Neutrophil (primary cell): ENCODE results near the gene RPS6KA2.
A peak's percentile ranks its signal among the peaks of the same experiment; 100 is the strongest.

Source experiments
- H3K27ac ChIP-seq: fragments of 200-600 bp; sonication (generic); 2 replicates; pipeline ENCODE4 v1.5.1; 2016; ENCODE audit warnings: mild to moderate bottlenecking, moderate library complexity
- H3K27me3 ChIP-seq: fragments of 200-600 bp; sonication (generic); 2 replicates; pipeline ENCODE4 v1.6.0; 2016; ENCODE audit warnings: mild to moderate bottlenecking
- H3K36me3 ChIP-seq: fragments of 200-600 bp; sonication (generic); 2 replicates; pipeline ENCODE4 v1.5.1; 2017
- H3K4me1 ChIP-seq, 2 experiments: fragments of 200-600 bp in 1 of 2; sonication (generic) in 1 of 2; 1 replicate in 1 of 2; 2 replicates in 1 of 2; pipeline versions ENCODE4 v1.5.1 to v1.6.1; 2013 to 2016; ENCODE audit warnings: low read depth in 1 of 2, low read length in 1 of 2, mild to moderate bottlenecking in 1 of 2, moderate library complexity in 1 of 2; ENCODE audit not compliant: control insufficient read depth in 1 of 2, insufficient read depth in 1 of 2
- H3K4me3 ChIP-seq, 2 experiments: fragments of 200-600 bp in 1 of 2; sonication (generic) in 1 of 2; 1 replicate in 1 of 2; 2 replicates in 1 of 2; pipeline ENCODE4 v1.5.1; 2013 to 2016; ENCODE audit warnings: low read depth in 1 of 2, low read length in 1 of 2, mild to moderate bottlenecking in 1 of 2, moderate library complexity in 1 of 2
- H3K9me3 ChIP-seq: fragments of 200-600 bp; sonication (generic); 2 replicates; pipeline ENCODE4 v1.5.1; 2016
- TF ChIP-seq, protein P1 (sequence below): fragments of 200-600 bp; sonication (generic); IDR thresholded peaks from 2 replicates; pipeline ENCODE4 v1.5.1; 2016; ENCODE audit warnings: antibody characterized with exemption

RPS6KA2 gene

DNA sequence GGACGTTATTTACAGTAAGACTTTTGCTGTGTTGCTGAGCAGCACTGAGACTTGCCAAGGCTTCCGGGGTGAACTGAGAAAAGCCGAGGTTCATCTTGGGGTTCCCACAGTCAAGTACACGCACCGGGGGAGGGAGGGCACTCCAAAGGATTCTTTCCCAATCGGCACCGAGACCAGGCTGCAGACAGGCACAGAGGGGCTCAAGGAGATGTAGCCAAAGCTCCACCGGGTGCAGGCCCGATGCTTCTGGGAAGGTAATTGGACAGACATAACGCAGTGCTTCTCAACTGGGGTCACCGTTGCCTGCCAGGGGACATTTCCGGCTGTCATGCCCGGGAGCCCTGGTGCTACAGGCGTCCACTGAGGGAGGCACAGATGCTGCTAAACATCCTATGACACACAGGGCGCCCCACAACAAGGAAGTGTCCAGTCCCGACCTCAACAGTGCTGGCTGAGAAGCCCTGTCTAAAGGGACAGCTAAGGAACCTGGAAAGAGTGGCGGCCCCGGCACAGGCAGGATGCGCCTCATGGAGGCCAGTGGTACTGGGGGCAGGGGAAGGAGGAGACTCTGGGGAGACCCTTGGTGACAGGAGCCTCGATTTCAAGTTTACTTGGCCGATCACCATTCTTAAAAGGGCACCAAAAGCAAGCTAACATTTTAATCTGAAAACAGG is 133.5 kb downstream of the RPS6KA2 start:
- TF ChIP-seq, protein P1, sequence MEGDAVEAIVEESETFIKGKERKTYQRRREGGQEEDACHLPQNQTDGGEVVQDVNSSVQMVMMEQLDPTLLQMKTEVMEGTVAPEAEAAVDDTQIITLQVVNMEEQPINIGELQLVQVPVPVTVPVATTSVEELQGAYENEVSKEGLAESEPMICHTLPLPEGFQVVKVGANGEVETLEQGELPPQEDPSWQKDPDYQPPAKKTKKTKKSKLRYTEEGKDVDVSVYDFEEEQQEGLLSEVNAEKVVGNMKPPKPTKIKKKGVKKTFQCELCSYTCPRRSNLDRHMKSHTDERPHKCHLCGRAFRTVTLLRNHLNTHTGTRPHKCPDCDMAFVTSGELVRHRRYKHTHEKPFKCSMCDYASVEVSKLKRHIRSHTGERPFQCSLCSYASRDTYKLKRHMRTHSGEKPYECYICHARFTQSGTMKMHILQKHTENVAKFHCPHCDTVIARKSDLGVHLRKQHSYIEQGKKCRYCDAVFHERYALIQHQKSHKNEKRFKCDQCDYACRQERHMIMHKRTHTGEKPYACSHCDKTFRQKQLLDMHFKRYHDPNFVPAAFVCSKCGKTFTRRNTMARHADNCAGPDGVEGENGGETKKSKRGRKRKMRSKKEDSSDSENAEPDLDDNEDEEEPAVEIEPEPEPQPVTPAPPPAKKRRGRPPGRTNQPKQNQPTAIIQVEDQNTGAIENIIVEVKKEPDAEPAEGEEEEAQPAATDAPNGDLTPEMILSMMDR: no peak
- Histone ChIP-seq H3K36me3 (peaks cover 88% of the 10 kb centered on the region), H3K27me3 (no peaks in the 10 kb centered on the region), H3K4me3 (no peak overlapping the region), H3K4me1 (peaks cover under 1% of the 10 kb centered on the region in 2 experiments), H3K9me3 (no peaks in the 10 kb centered on the region), H3K27ac (no peak overlapping the region)

DNA sequence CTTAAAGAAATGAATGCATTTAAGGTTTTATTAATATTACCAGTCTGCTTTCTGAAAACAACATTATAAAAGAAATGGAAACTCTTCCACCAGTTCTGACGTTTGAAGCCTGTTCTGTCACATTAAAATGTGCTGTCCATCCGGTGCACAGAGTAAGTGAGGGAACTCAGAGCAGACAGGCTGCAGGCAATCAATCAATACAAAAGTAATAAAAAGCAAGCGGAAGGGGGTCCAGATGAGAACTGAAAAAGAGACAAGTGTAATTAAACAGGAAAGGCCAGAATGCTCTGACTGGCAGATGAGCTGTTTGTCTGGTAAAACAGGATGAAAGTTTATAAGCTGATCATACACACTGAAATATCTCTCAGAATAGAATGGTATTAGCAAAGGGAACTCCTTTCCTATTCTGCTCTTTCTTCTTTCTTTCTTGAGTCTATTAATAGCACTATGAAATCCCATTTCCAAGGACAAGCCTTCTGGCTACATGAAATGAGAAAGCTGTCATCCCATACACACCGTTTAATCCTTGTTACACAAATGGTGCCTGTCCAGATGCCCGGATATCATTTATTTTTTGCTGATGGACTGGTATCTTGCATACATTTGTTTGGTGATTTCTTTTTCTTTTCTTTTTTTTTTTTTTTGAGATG is 134.8 kb downstream of the RPS6KA2 start:
- Histone ChIP-seq H3K36me3 (peaks cover 76% of the 10 kb centered on the region), H3K9me3 (no peaks in the 10 kb centered on the region), H3K4me1 (peaks cover 9 to 12% of the 10 kb centered on the region in 2 experiments), H3K27ac (no peak overlapping the region), H3K4me3 (no peak overlapping the region), H3K27me3 (no peaks in the 10 kb centered on the region)
- TF ChIP-seq, protein P1: no peak

GRCh38 chr6:166490671-166491500 is 136.2 kb downstream of the RPS6KA2 start:
- Histone ChIP-seq H3K27me3 (no peaks in the 10 kb centered on the region), H3K4me3 (no peak overlapping the region), H3K27ac (no peak overlapping the region), H3K36me3 (peaks cover 77% of the 10 kb centered on the region), H3K4me1 (peaks cover 9 to 12% of the 10 kb centered on the region in 2 experiments), H3K9me3 (no peaks in the 10 kb centered on the region)
- TF ChIP-seq, protein P1: no peak

- Histone ChIP-seq H3K9me3 (no peaks in the 10 kb centered on the region), H3K4me3 (no peak overlapping the region), H3K27me3 (no peaks in the 10 kb centered on the region), H3K36me3 (peaks cover 77% of the 10 kb centered on the region), H3K27ac (no peak overlapping the region), H3K4me1 (peaks cover 9 to 12% of the 10 kb centered on the region in 2 experiments)
- TF ChIP-seq, protein P1: no peak
Observed at GRCh38 chr6:166489301-166490155, 137.5 kb downstream of the RPS6KA2 start.

DNA sequence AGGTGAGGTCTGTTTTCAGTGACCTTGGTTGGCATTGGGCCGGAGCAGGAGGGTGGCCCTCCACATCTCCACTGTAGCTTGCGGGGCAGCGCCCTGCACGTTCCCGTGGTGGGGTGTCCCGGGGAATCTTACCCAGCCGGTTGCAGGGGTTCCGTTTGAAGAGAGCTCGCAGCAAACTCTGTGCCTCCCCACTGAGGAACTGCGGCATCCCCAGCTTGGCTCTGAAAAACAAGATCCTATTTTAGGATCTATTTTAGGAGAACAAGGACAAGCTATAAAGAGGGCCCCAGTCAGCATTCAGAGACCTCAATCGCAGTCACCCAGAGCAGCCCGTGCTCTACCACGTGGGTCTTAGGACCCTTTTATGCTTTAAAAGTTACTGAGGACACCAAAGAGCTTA is 138.3 kb downstream of the RPS6KA2 start:
- H3K4me1 ChIP-seq: peaks cover 9 to 12% of the 10 kb centered on the region in 2 experiments
- H3K9me3 ChIP-seq: no peaks in the 10 kb centered on the region
- peak overlapping the region in 1 of 2 experiments; percentile 56 for H3K4me3 ChIP-seq
- no peaks in the 10 kb centered on the region for H3K27me3 ChIP-seq
- H3K36me3 ChIP-seq: peaks cover 77% of the 10 kb centered on the region
- TF ChIP-seq, protein P1: no peak
- H3K27ac ChIP-seq: peak overlapping the region; percentile 85
